H1 (cell line): Measurements from ENCODE around the gene PIGK. TPM values are rescaled to one million over a fixed set of nuclear protein-coding genes. Genes with fewer than 3 reads are reported as not detected.

Source experiments
- CTCF ChIA-PET: fragments of 300-600 bp; sonication (Branson Sonifier 250); formaldehyde crosslinking; loops from one replicate; lab custom pipeline; 2021; ENCODE audit not compliant: partially characterized antibody; lab: Charles Lee
- POLR2A ChIA-PET: fragments of 300-600 bp; sonication (Branson Sonifier 250); formaldehyde crosslinking; loops from one replicate; lab custom pipeline; 2021; ENCODE audit warnings: inconsistent platforms; ENCODE audit not compliant: partially characterized antibody; lab: Charles Lee
- DNase-seq, 2 experiments: peaks; one replicate each; pipeline versions ENCODE4 v3.0.0 to v3.0.0-alpha.2; 2010 to 2022; ENCODE audit warnings: low spot score in 2 of 2, low read depth in 1 of 2, mixed read lengths in 1 of 2
- FAIRE-seq: peaks from 2 replicates; lab custom pipeline; 2011; peaks lifted over from hg19 to GRCh38; lab: Jason Lieb, UNC
- H2AFZ ChIP-seq: 2 replicates; pipeline ENCODE4 v1.8.1; 2012; ENCODE audit warnings: low read length, inconsistent platforms
- H2AK5ac ChIP-seq: 2 replicates; pipeline ENCODE4 v1.6.1; 2013; ENCODE audit warnings: low read depth, low read length
- H2BK120ac ChIP-seq: replicated peaks from 2 replicates; pipeline ENCODE3; 2013; ENCODE audit warnings: low read depth, low read length, inconsistent platforms
- H2BK12ac ChIP-seq: 2 replicates; pipeline ENCODE4 v1.6.1; 2013; ENCODE audit warnings: low read depth, low read length
- H2BK15ac ChIP-seq: 2 replicates; pipeline ENCODE4 v1.6.1; 2013; ENCODE audit warnings: low read length
- H2BK20ac ChIP-seq: 2 replicates; pipeline ENCODE4 v1.6.1; 2013; ENCODE audit warnings: low read length
- H2BK5ac ChIP-seq: 2 replicates; pipeline ENCODE4 v1.6.1; 2013; ENCODE audit warnings: low read depth, low read length
- H3K14ac ChIP-seq: 2 replicates; pipeline ENCODE4 v1.6.1; 2013; ENCODE audit warnings: inconsistent platforms; ENCODE audit not compliant: insufficient read length
- H3K18ac ChIP-seq: 2 replicates; pipeline ENCODE4 v1.6.1; 2013; ENCODE audit warnings: low read length; ENCODE audit errors: extremely low read depth
- H3K23ac ChIP-seq: 2 replicates; pipeline ENCODE4 v1.6.1; 2013; ENCODE audit warnings: inconsistent platforms; ENCODE audit not compliant: insufficient read length
- H3K23me2 ChIP-seq: 2 replicates; pipeline ENCODE4 v1.6.1; 2013; ENCODE audit warnings: low read depth, low read length
- H3K27ac ChIP-seq: 2 replicates; pipeline ENCODE4 v1.6.1; 2011; ENCODE audit warnings: low read depth, low read length, inconsistent platforms
- H3K27me3 ChIP-seq, 4 experiments: replicated peaks in 1 of 4; 1 replicate in 1 of 4; 2 replicates in 3 of 4; pipeline versions ENCODE4 v1.6.1 to v1.8.1; 2011 to 2013; ENCODE audit warnings: low read length in 3 of 4, mild to moderate bottlenecking in 3 of 4, inconsistent platforms in 2 of 4, mixed read lengths in 2 of 4, moderate library complexity in 1 of 4; ENCODE audit not compliant: control insufficient read depth in 3 of 4, insufficient read depth in 3 of 4; ENCODE audit errors: extremely low read depth in 1 of 4
- H3K36me3 ChIP-seq, 4 experiments: 2 replicates each; pipeline versions ENCODE4 v1.6.1 to v1.8.1; 2011 to 2013; ENCODE audit warnings: mild to moderate bottlenecking in 4 of 4, low read length in 3 of 4, moderate library complexity in 2 of 4, control low read depth in 1 of 4, inconsistent platforms in 1 of 4; ENCODE audit not compliant: insufficient read depth in 4 of 4, control insufficient read depth in 2 of 4
- H3K4ac ChIP-seq: replicated peaks from 2 replicates; pipeline ENCODE3; 2013; ENCODE audit warnings: low read length, low read depth, mixed read lengths, inconsistent platforms; ENCODE audit not compliant: insufficient read length
- H3K4me1 ChIP-seq, 4 experiments: replicated peaks in 1 of 4; 1 replicate in 1 of 4; 2 replicates in 3 of 4; pipeline versions ENCODE4 v1.6.1 to v1.8.1; 2011 to 2013; ENCODE audit warnings: low read length in 3 of 4, inconsistent platforms in 2 of 4, mixed read lengths in 1 of 4; ENCODE audit not compliant: insufficient read depth in 4 of 4, control insufficient read depth in 3 of 4
- H3K4me2 ChIP-seq, 2 experiments: 2 replicates each; pipeline versions ENCODE4 v1.6.1 to v1.8.1; 2011 to 2013; ENCODE audit warnings: low read depth in 2 of 2, low read length in 2 of 2, control low read depth in 1 of 2, inconsistent platforms in 1 of 2, mild to moderate bottlenecking in 1 of 2; ENCODE audit not compliant: insufficient read depth in 1 of 2
- H3K4me3 ChIP-seq, 4 experiments: fragments of 200-600, 300-600 bp in 1 of 4; sonication (generic), shearing (Covaris generic), sonication (Bioruptor Twin) in 1 of 4; 2 replicates each; pipeline versions ENCODE4 v1.5.1 to v1.8.1; 2011 to 2016; ENCODE audit warnings: low read length in 4 of 4, low read depth in 3 of 4, control low read depth in 2 of 4, inconsistent platforms in 2 of 4, mild to moderate bottlenecking in 2 of 4, mixed read lengths in 1 of 4, moderate library complexity in 1 of 4; ENCODE audit not compliant: insufficient read depth in 2 of 4; ENCODE audit errors: extremely low read depth in 1 of 4
- H3K56ac ChIP-seq: replicated peaks from 2 replicates; pipeline ENCODE3; 2013; ENCODE audit warnings: low read depth, mild to moderate bottlenecking, mixed read lengths, low read length, inconsistent platforms; ENCODE audit not compliant: insufficient read length
- H3K79me1 ChIP-seq: 2 replicates; pipeline ENCODE4 v1.6.1; 2013; ENCODE audit warnings: low read depth, low read length, control low read depth
- H3K79me2 ChIP-seq, 2 experiments: 2 replicates each; pipeline versions ENCODE4 v1.6.1 to v1.8.1; 2012 to 2013; ENCODE audit warnings: low read length in 2 of 2, mild to moderate bottlenecking in 2 of 2, inconsistent platforms in 1 of 2; ENCODE audit not compliant: insufficient read depth in 2 of 2, control insufficient read depth in 1 of 2
- H3K9ac ChIP-seq, 4 experiments: replicated peaks in 1 of 4; 1 replicate in 1 of 4; 2 replicates in 3 of 4; pipeline versions ENCODE4 v1.6.1 to v1.8.1; 2011 to 2013; ENCODE audit warnings: low read depth in 3 of 4, low read length in 3 of 4, control low read depth in 2 of 4, mild to moderate bottlenecking in 2 of 4, moderate library complexity in 2 of 4, inconsistent platforms in 1 of 4; ENCODE audit errors: extremely low read depth in 1 of 4
- H3K9me3 ChIP-seq, 2 experiments: 2 replicates each; pipeline versions ENCODE4 v1.6.1 to v1.8.1; 2012 to 2013; ENCODE audit warnings: mild to moderate bottlenecking in 2 of 2, moderate library complexity in 2 of 2, control low read depth in 1 of 2, inconsistent platforms in 1 of 2, low read depth in 1 of 2, low read length in 1 of 2, mixed read lengths in 1 of 2; ENCODE audit not compliant: insufficient read depth in 2 of 2
- H4K20me1 ChIP-seq, 2 experiments: replicated peaks in 1 of 2; 2 replicates each; pipeline versions ENCODE3 to v1.8.1; 2011 to 2013; ENCODE audit warnings: inconsistent platforms in 2 of 2, low read length in 2 of 2, mild to moderate bottlenecking in 1 of 2; ENCODE audit not compliant: insufficient read depth in 2 of 2, control insufficient read depth in 1 of 2
- H4K5ac ChIP-seq: 2 replicates; pipeline ENCODE4 v1.6.1; 2013; ENCODE audit warnings: low read length, low read depth, mixed read lengths, inconsistent platforms; ENCODE audit not compliant: insufficient read length
- H4K8ac ChIP-seq: 2 replicates; pipeline ENCODE4 v1.8.0; 2013; ENCODE audit warnings: mild to moderate bottlenecking, moderate library complexity, low read length, inconsistent platforms; ENCODE audit not compliant: insufficient read depth; ENCODE audit errors: extremely low read depth
- H4K91ac ChIP-seq: replicated peaks from 2 replicates; pipeline ENCODE3; 2013; ENCODE audit warnings: low read length, mixed read lengths, inconsistent platforms; ENCODE audit not compliant: insufficient read length
- ASH2L ChIP-seq: fragments of 200-600, 300-600 bp; sonication (generic); IDR thresholded peaks from one replicate; pipeline ENCODE4 v1.7.1; 2017; ENCODE audit warnings: low read length
- CBX5 ChIP-seq: fragments of 300-800, 300-1000 bp; sonication (generic); IDR thresholded peaks from 2 replicates; pipeline ENCODE4 v1.7.1; 2016; ENCODE audit warnings: antibody characterized with exemption, low read length, low read depth
- CEBPB ChIP-seq: IDR thresholded peaks from 2 replicates; pipeline ENCODE4 v1.6.1; 2012; ENCODE audit warnings: low read depth, low read length
- TCF12 ChIP-seq: IDR thresholded peaks from 2 replicates; pipeline ENCODE4 v1.6.1; 2011; ENCODE audit warnings: low read depth, mild to moderate bottlenecking, low read length
- WGBS, 2 experiments: shearing (Covaris generic) in 1 of 2; methylation state at CpG; one replicate each; pipeline versions ENCODE4 v1.1.6 to v1.1.7; 2013 to 2015; ENCODE audit warnings: low lambda C conversion rate in 2 of 2, mixed read lengths in 2 of 2, inconsistent platforms in 1 of 2, low coverage in 1 of 2, missing lambda C conversion rate in 1 of 2; ENCODE audit not compliant: insufficient replicate concordance in 2 of 2, insufficient coverage in 1 of 2, insufficient read length in 1 of 2; ENCODE audit errors: extremely low coverage in 1 of 2, missing lambda C conversion rate in 1 of 2; 5-methylcytosine and 5-hydroxymethylcytosine counted together
- polyA plus RNA-seq, 7 experiments: library from polyadenylated mRNA; depleted of rRNA in 3 of 7; stranded (reverse) in 5 of 7; unstranded in 2 of 7; fragments of >200 nt in 5 of 7; fragments of 200-250 nt in 2 of 7; gene quantifications; 1 replicate in 5 of 7; 2 replicates in 1 of 7; 4 replicates in 1 of 7; pipeline versions ENCODE4 v1.2.1 to v1.2.3, GENCODE V29; 2011 to 2013; ENCODE audit warnings: missing spikeins in 2 of 7, mixed read lengths in 2 of 7
- total RNA-seq: library from RNA; stranded (reverse); fragmentation: NEBNext Ultra II Directional; extraction: Animal tissue kit (Norgen Biotek cat#: 25700); gene quantifications from 2 replicates; pipeline ENCODE4 v1.2.1, GENCODE V29; 2021

The PIGK gene
- total and polyA plus RNA-seq, 2 of the 8 experiments (the other 6 are each of a cell fraction or from before 2014, with no cell fraction given) = 5.6 to 23.2 TPM

GRCh38 chr1:77175230-77175844 is 43.9 kb downstream of the PIGK start:
- 88% methylated on average over 3 of the region's 3 CpGs; no CpG with 5 or more reads in 1 of the 2 experiments for WGBS, 2 experiments
- H3K4me3 ChIP-seq = peak overlapping the region in 1 of 4 experiments; percentile 26; a peak in 1 of 8 replicates

More at GRCh38 chr1:77175230-77175844, 43.9 kb downstream of the PIGK start:
- no peak overlapping the region for H4K5ac ChIP-seq
- DNase-seq = no peak
- H4K8ac ChIP-seq = no peak overlapping the region
- TF ChIP-seq ASH2L (no peak), CBX5 (no peak), TCF12 (0 out of 2 replicates have a peak, but pooled peaks have one; percentile 10), CEBPB (no peak)
- H2BK5ac ChIP-seq = no peak overlapping the region
- H3K27ac ChIP-seq = no peak overlapping the region
- ChIA-PET POLR2A (no interaction called here), CTCF (interaction anchor here (0.6 to 0.8 kb wide), 2 partner anchors 26 to 294 kb away, joined by 3 read pairs; no protein-coding TSS in a partner anchor)
- H4K91ac ChIP-seq = no peak overlapping the region
- no peak overlapping the region for H2BK120ac ChIP-seq
- H3K9me3 ChIP-seq = peaks cover 41 to 55% of the 10 kb centered on the region in 2 experiments
- no peak overlapping the region for H2BK12ac ChIP-seq
- H3K56ac ChIP-seq = no peak overlapping the region
- H2AK5ac ChIP-seq = no peak overlapping the region
- no peaks in the 10 kb centered on the region for H3K23me2 ChIP-seq
- no peak overlapping the region for H2BK20ac ChIP-seq
- H2AFZ ChIP-seq = no peak overlapping the region
- no peak overlapping the region for H2BK15ac ChIP-seq
- H3K27me3 ChIP-seq = no peaks in the 10 kb centered on the region
- H3K4me1 ChIP-seq = no peaks in the 10 kb centered on the region
- no peaks in the 10 kb centered on the region for H3K79me1 ChIP-seq
- no peaks in the 10 kb centered on the region for H4K20me1 ChIP-seq
- no peak for FAIRE-seq
- no peak overlapping the region for H3K4me2 ChIP-seq
- no peak overlapping the region for H3K18ac ChIP-seq
- no peak overlapping the region for H3K9ac ChIP-seq
- no peak overlapping the region for H3K23ac ChIP-seq
- H3K36me3 ChIP-seq = peaks cover 0 to 7% (median 3%) of the 10 kb centered on the region in 4 experiments; a peak in 4 of 8 replicates
- no peak overlapping the region for H3K14ac ChIP-seq
- H3K79me2 ChIP-seq = no peaks in the 10 kb centered on the region
- H3K4ac ChIP-seq = no peak overlapping the region
